Neutrophil (primary cell): Measurements from ENCODE around the gene IFT43.
A peak's percentile ranks its signal among the peaks of the same experiment; 100 is the strongest.

ENCODE experiments used
- H3K27ac ChIP-seq: fragments of 200-600 bp; sonication (generic); 2 replicates; pipeline ENCODE4 v1.5.1; 2016; ENCODE audit warnings: mild to moderate bottlenecking, moderate library complexity
- H3K27me3 ChIP-seq: fragments of 200-600 bp; sonication (generic); 2 replicates; pipeline ENCODE4 v1.6.0; 2016; ENCODE audit warnings: mild to moderate bottlenecking
- H3K36me3 ChIP-seq: fragments of 200-600 bp; sonication (generic); 2 replicates; pipeline ENCODE4 v1.5.1; 2017
- H3K4me1 ChIP-seq, 2 experiments: fragments of 200-600 bp in 1 of 2; sonication (generic) in 1 of 2; 1 replicate in 1 of 2; 2 replicates in 1 of 2; pipeline versions ENCODE4 v1.5.1 to v1.6.1; 2013 to 2016; ENCODE audit warnings: low read depth in 1 of 2, low read length in 1 of 2, mild to moderate bottlenecking in 1 of 2, moderate library complexity in 1 of 2; ENCODE audit not compliant: control insufficient read depth in 1 of 2, insufficient read depth in 1 of 2
- H3K4me3 ChIP-seq, 2 experiments: fragments of 200-600 bp in 1 of 2; sonication (generic) in 1 of 2; 1 replicate in 1 of 2; 2 replicates in 1 of 2; pipeline ENCODE4 v1.5.1; 2013 to 2016; ENCODE audit warnings: low read depth in 1 of 2, low read length in 1 of 2, mild to moderate bottlenecking in 1 of 2, moderate library complexity in 1 of 2
- H3K9me3 ChIP-seq: fragments of 200-600 bp; sonication (generic); 2 replicates; pipeline ENCODE4 v1.5.1; 2016
- CTCF ChIP-seq: fragments of 200-600 bp; sonication (generic); IDR thresholded peaks from 2 replicates; pipeline ENCODE4 v1.5.1; 2016; ENCODE audit warnings: antibody characterized with exemption

IFT43 gene

GRCh38 chr14:75980856-75981255 is 4.7 kb upstream of the IFT43 start:
- Histone ChIP-seq H3K4me1 (peaks cover 18 to 24% of the 10 kb centered on the region in 2 experiments), H3K27ac (no peak overlapping the region), H3K4me3 (no peak overlapping the region), H3K27me3 (peaks cover 78% of the 10 kb centered on the region), H3K9me3 (no peaks in the 10 kb centered on the region), H3K36me3 (no peaks in the 10 kb centered on the region)
- no peak for TF ChIP-seq CTCF

- no peak for TF ChIP-seq CTCF
- H3K4me1 ChIP-seq = peaks cover 23 to 27% of the 10 kb centered on the region in 2 experiments
- H3K4me3 ChIP-seq = peak within 1 kb of the TSS; percentile 60 to 77
- peaks cover 86% of the 10 kb centered on the region for H3K27me3 ChIP-seq
- no peaks in the 10 kb centered on the region for H3K9me3 ChIP-seq
- H3K36me3 ChIP-seq = no peaks in the 10 kb centered on the region
- H3K27ac ChIP-seq = no peak within 1 kb of the TSS
These were observed 3.9 kb upstream of the IFT43 start, which contains the start of gene TGFB3 for GRCh38 chr14:75981426-75982265. Gene TGFB3, minus strand, starts transcription at chr14:75981995. Its CDS starts 1,102 bp downstream, at chr14:75980893.

GRCh38 chr14:75982266-75983018 is 3.1 kb upstream of the IFT43 start:
- Histone ChIP-seq H3K4me1 (peaks cover 23 to 27% of the 10 kb centered on the region in 2 experiments), H3K27ac (no peak overlapping the region)
- peak; percentile 37 for TF ChIP-seq CTCF

GRCh38 chr14:75983019-75983358 is 2.6 kb upstream of the IFT43 start:
- H3K27me3 ChIP-seq = peaks cover 100% of the 10 kb centered on the region
- no peak overlapping the region for H3K27ac ChIP-seq
- no peaks in the 10 kb centered on the region for H3K9me3 ChIP-seq
- H3K4me3 ChIP-seq = peak overlapping the region; percentile 30 to 77
- peaks cover 23 to 27% of the 10 kb centered on the region in 2 experiments for H3K4me1 ChIP-seq
- TF ChIP-seq CTCF = no peak
- H3K36me3 ChIP-seq = no peaks in the 10 kb centered on the region

More at GRCh38 chr14:75982266-75983018, 3.1 kb upstream of the IFT43 start:
- Histone ChIP-seq H3K4me3 (peak overlapping the region; percentile 60 to 77), H3K27me3 (peaks cover 94% of the 10 kb centered on the region), H3K36me3 (no peaks in the 10 kb centered on the region), H3K9me3 (no peaks in the 10 kb centered on the region)

GRCh38 chr14:75984674-75985073 is 889 bp upstream of the IFT43 start:
- Histone ChIP-seq H3K4me3 (no peak overlapping the region), H3K9me3 (no peaks in the 10 kb centered on the region), H3K27me3 (peaks cover 84% of the 10 kb centered on the region), H3K27ac (no peak overlapping the region), H3K36me3 (no peaks in the 10 kb centered on the region), H3K4me1 (peaks cover 24 to 27% of the 10 kb centered on the region in 2 experiments)
- TF ChIP-seq CTCF = no peak
